Cardiac fibroblast (primary cell): ENCODE measurements around the gene UTP3.
"Not testable (repeated sequence)": the region's sequence is repeated elsewhere in the genome, so short reads cannot be mapped to it uniquely, and the experiment has no call there.

ENCODE experiments used
- DNase-seq, 2 donors: peaks; one replicate each; pipeline versions ENCODE4 v3.0.0 to v3.0.0-alpha.2; 2010; ENCODE audit warnings: low read depth in 2 of 2
- H3K4me3 ChIP-seq, 2 donors: replicated peaks in 1 of 2; 1 replicate in 1 of 2; 2 replicates in 1 of 2; pipeline ENCODE4 v1.5.1; 2011; ENCODE audit warnings: low read depth in 2 of 2, low read length in 2 of 2, mild to moderate bottlenecking in 2 of 2, moderate library complexity in 1 of 2
- CTCF ChIP-seq: IDR thresholded peaks from one replicate; pipeline ENCODE4 v1.5.1; 2011; ENCODE audit warnings: low read depth, mild to moderate bottlenecking, low read length, inconsistent platforms

The UTP3 gene

GRCh38 chr4:70674731-70675130 is 13.6 kb upstream of the UTP3 start:
- no peak for TF ChIP-seq CTCF
- DNase-seq = no peak
- no peak overlapping the region for H3K4me3 ChIP-seq

GRCh38 chr4:70676554-70677090 is 11.7 kb upstream of the UTP3 start:
- DNase-seq = no peak
- TF ChIP-seq CTCF = no peak
- no peak overlapping the region for H3K4me3 ChIP-seq

- DNase-seq = no peak
- no peak for TF ChIP-seq CTCF
- no peak overlapping the region for H3K4me3 ChIP-seq
Measured at GRCh38 chr4:70678383-70678999, 9.8 kb upstream of the UTP3 start.

- no peak overlapping the region for H3K4me3 ChIP-seq
- DNase-seq = no peak
- TF ChIP-seq CTCF = no peak
Measured at GRCh38 chr4:70680934-70681333, 7.4 kb upstream of the UTP3 start.

GRCh38 chr4:70681704-70682103 is 6.6 kb upstream of the UTP3 start:
- DNase-seq = no peak
- no peak overlapping the region for H3K4me3 ChIP-seq
- no peak for TF ChIP-seq CTCF

- H3K4me3 ChIP-seq, DNase-seq: not testable (repeated sequence)
Measured at GRCh38 chr4:70682142-70682541, 6.2 kb upstream of the UTP3 start.

- no peak for DNase-seq
- H3K4me3 ChIP-seq = peak overlapping the region; percentile 81 to 100
- TF ChIP-seq CTCF = no peak
Measured at GRCh38 chr4:70687392-70687791, 940 bp upstream of the UTP3 start.
